ENCODE results near the gene COMMD7.
"Not testable (repeated sequence)": the region's sequence is repeated elsewhere in the genome, so short reads cannot be mapped to it uniquely, and the experiment has no call there.

COMMD7 gene

DNA sequence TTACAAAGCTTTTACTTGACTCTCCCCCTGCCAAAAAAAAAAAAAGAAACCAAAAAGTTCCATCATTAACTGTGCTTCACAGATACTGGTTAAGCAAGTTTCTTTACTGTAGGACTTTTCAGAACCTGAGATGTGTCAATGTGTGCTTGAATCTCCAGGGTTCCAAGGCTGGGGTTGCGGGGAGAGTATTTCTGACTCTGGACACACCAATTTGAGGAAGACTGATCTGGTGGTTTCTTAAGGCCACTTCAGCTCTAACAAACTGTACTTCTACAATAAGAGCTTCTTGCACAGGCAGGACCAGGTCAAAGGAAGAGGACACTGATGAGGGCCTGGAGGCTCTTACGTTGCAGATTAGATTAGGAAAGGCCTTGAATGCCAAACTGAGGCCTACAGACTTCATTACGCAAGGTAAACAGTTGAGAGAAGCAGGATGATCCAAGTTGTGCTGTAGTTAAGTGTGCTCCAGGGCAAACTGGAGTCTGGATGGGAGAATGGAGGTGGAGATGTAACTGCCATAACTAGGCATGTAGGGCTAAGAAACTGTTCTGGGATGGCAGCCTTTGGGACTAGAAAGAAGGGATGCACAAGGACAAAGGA lies 24.4 kb downstream of the COMMD7 start:
- no peak for FAIRE-seq

- FAIRE-seq = no peak
Measured at GRCh38 chr20:32711346-32711745, 31.9 kb downstream of the COMMD7 start.

GRCh38 chr20:32709632-32710121 lies 33.6 kb downstream of the COMMD7 start:
- FAIRE-seq = no peak

DNA sequence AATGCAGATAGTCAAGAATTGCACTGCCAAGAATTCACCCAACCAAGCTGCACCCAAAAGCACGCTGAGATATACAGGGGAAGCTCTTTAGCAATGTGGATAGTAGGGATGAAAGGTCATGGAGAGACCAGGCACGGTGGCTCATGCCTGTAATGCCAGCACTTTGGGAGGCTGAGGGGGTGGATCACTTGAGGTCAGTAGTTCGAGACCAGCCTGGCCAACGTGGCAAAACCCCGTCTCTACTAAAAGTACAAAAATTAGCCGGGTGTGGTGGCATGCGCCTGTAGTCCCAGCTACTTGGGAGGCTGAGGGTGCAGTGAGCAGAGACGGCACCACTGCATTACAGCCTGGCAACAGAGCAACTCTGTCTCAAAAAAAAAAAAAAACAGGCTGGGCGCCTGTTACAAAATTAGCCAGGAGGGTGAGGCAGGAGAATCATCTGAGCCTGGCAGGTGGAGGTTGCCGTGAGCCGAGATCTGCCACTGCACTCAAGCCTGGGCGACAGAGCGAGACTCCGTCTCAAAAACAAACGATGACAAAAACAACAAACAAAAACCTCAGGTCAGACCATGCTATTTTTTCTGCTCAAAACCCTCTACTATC lies 34.1 kb downstream of the COMMD7 start:
- not testable (repeated sequence) for FAIRE-seq

DNA sequence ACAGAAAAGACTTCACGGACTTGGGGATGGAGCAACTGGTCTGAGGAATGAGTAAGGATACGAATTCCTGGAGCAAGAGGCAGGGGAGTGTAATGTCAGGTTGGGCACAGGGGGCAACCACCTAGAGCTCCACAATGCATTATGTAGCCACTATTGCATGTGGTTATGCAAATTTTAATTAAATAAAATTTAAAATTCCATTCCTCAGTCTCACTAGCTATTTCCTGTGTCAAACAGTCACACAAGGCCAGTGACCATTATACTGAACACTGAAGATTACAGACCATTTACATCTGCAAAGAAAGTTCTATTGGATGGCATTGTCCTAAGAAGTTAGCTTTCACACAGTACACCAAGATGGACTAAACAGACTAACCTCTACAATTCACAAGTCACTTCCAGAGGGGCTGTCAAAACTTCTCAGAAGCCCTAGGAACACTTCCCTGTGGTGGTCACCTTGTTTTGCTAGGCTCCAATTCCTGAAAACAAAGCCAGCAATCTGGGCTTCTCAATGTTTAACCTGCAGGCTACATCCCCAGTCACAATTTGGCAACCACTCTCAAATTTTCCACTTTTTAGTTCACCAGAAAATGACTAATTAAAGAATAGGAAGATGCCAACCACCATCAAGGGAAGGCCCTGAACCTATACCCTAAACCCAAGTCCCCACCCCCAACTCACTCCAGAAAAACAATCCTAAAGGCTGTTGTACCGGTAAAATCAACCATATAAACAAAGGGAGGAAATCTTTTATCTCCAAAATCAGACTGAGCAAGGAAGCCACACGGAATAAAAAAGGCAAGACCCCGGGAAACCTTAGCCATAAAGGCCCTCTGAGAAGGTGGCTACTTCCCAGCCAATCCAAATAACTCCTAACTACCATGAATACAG lies 35.3 kb downstream of the COMMD7 start:
- no peak for FAIRE-seq

DNA sequence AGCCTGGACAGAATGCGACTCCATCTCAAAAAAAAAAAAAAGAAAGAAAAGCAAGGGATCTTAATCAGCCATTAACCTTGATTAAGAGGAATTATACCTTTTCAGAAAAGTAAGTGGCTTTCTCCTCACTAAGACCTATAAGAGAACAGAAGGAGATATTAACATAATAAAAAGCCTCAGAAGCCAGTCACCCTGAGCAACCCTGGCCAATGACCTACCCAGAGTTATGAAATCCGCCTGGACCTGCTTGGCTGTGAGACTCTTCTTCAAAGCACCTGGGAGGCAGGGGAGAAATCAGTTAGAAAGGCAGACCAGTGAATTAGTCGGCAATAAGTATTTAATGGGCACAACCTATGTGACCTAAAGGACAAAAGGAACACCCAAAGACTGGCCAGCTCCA lies 36.8 kb downstream of the COMMD7 start:
- no peak for FAIRE-seq

DNA sequence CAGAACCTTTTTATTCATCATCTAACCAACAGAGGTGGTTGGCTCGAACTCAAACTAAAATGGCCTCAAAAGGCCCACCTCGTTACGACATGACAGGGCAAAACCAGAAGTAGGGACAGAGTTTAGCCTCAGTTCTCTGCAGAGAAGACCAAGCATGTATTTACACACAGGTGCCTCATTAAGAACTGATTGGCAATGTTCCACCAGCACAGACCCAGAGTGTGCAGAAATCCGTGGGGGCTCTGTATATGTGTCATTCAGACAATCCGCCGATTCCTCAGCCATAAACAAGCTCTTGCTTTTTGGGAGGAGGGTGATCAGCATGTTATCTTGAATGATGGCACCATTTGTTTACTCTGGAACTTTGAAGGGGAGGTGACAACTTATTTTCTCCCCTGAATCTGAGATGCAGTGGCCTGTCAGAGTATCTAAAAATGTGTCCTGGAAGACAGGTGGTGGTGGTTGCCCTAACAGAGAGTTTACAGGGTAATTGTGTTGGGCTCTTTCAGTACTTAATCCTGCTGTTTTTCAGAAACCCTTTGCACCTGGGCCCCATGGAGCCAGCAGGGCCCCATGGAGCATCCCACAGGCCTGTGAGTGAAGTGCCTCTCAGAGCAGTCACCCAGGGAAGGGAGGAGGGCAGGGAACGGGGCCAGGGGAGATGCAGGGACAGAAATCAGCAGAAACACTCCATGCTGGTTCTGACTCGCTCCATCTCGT lies 40.4 kb downstream of the COMMD7 start:
- FAIRE-seq = no peak

- no peak for FAIRE-seq
Measured at GRCh38 chr20:32697608-32698007, 45.7 kb downstream of the COMMD7 start.

- FAIRE-seq = no peak
Measured at GRCh38 chr20:32695089-32695488, 48.2 kb downstream of the COMMD7 start.

DNA sequence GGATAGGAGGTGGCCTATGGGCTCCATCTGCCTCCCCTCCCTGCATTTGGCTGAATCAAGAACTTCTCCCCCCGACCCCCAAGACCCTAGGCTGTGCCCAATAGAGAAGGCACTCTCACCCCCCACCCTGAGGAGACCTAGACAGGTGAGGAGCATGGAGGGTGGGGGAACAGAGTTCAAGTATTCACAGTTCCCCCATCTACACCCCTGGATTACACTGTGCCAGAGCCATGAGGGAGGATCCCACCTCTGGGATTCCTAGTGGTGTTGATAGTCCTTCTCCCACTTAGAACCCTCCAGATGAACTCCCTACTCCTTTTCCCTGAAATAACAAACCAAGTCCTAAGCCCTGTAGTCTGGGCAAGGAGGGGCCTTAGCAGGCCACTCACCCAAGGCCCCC lies 54.3 kb downstream of the COMMD7 start:
- not testable (repeated sequence) for FAIRE-seq

- no peak for FAIRE-seq
Measured at GRCh38 chr20:32687180-32687532, 56.1 kb downstream of the COMMD7 start.

DNA sequence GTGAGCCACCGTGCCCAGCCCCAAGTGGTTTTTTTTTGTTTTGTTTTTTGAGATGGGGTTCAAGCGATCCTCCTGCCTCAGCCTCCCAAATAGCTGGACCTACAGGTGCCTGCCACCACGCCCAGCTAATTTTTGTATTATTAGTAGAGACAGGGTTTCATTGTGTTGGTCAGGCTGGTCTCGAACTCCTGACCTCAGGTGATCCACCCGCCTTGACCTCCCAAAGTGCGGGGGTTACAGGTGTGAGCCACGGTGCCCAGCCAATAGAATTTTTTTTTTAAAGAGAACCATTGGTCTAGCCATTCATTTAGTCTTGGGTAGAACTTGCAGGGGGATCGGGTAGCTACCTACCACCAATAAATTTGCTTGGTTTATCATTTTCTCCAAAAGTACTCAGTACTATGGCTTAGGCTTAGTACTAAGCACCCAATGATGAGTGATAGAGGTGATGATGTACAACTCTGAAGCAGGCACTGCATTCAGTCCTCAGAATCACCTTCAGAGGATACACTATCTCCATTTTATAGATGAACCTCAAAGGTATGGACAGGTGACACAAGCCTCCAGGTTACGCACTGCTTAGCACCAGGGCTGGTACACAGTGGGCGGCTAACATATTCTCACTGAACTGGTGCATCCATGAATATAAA lies 56.6 kb downstream of the COMMD7 start:
- FAIRE-seq = no peak

GRCh38 chr20:32685541-32686529 lies 57.4 kb downstream of the COMMD7 start:
- FAIRE-seq = no peak

DNA sequence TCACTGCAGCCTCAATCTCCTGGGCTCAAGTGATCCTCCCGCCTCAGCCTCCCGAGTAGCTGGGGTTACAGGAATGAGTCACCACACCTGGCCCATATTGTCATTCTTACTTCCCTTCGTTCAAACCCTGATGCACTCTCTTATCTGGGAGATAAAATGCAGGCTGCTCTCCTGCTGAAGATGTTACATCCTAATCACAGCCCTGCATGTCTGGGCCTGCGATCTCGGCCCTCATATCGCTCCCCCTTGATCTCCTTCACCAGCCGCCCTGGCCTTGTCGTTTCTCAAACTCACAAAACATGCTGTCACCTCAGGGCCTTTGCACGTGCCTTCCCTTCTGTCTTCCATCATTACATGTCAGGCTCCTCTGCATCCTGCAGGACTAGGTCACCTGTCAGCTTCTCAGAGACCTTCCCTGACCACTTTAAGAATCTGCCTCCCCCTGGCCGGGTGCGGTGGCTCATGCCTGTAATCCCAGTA lies 60.7 kb downstream of the COMMD7 start:
- no peak for FAIRE-seq

- no peak for FAIRE-seq
Measured at GRCh38 chr20:32681175-32682084, 61.8 kb downstream of the COMMD7 start.

DNA sequence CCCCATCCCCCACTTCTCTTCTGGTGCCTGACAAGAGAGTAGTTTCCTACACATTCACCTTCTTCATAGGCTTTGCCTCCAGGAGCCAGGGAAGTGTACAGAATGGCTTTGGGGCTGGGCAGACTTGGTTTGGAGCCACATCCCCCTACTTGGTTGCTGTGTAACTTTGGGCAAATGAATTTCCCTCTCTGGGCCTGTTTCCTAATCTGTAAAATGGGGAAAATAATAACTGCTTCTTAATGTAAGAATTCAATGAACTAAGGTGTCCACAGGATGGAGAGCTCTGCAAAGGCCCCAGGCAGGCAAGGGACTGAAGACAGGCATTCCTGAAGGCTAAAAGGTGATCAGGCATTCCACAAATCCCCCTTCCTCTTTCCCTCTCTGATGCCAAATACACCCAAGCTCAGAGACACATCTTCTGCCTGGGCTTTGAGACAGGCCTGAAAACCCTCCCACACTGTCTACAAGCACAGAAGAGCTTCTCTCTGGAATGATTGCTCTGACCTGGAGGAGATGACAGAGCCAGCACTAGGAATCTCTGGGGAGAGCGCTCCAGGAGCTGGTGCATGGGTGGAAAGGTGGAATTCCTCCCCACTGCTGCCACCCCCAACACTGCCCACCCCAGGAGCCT lies 62.6 kb downstream of the COMMD7 start:
- no peak for FAIRE-seq

GRCh38 chr20:32678948-32679347 lies 64.3 kb downstream of the COMMD7 start:
- FAIRE-seq = no peak

DNA sequence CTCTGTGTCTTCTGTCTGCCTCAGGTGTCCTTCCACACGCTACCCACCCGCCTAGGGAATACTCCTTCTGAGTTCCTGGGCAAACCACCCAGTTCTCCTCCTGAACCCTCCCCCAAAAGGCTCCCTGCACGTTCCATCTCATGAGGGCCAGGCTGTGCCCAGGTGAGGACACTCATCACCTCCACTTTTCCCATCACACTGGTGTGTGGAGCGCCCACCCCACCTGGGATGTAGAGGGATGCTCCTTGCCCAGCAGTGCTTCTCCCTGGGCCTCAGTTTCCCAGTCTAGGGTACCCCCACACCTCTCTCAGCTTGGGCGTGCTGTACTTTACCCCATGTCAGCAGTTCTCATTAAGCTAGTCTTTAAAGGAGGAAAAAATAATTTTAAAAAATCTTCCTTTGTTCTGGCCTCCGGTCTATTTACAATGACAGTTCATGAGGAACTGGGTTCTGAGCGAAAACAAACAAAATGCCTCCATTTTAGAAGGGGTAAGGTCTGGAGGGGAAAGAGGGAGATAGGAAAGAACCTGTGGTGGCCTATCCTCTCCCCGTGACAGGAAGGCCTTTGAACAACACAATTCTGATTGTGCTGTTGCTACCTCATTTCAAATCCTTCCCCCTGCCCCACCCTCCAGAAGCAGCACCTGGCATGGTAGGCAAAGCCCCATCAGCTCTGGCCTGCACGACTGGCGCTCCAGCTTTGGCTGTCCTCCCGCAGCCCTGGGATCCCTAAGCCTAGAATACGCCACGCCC lies 67.9 kb downstream of the COMMD7 start:
- FAIRE-seq = no peak

DNA sequence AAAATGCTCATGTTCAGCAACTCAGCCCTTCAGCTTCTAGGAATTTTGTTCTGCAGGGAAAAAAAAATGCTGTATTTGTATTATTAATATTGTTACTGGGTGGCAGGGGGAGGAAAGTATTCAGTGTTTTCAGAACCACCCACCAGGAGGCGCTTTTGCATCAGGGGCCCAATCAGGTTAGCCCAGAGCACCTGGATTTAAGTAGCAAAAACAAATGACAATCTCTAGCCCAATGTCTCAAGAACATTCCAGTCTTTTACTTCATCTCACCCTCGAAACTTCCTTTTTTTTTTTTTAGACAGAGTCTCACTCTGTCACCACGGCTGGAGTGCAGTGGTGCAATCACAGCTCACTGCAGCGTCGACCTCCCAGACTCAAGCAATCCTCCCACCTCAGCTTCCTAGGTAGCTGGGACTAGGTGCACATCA lies 68.9 kb downstream of the COMMD7 start:
- FAIRE-seq = no peak

Measured in TTC549 (cell line).